Skeletal muscle tissue (tissue), 4 donors: ENCODE data around the gene LY6G5B. TPM values are rescaled to one million over a fixed set of nuclear protein-coding genes. Genes with fewer than 3 reads are reported as not detected.

Experiments used
- H3K27ac ChIP-seq: one replicate; pipeline ENCODE4 v1.7.0; 2013; ENCODE audit warnings: mild to moderate bottlenecking, low read depth, low read length, inconsistent platforms
- H3K27me3 ChIP-seq, 3 donors: one replicate each; pipeline ENCODE4 v1.7.0; 2013; ENCODE audit warnings: low read length in 3 of 3; ENCODE audit not compliant: control insufficient read depth in 3 of 3, insufficient read depth in 3 of 3
- H3K36me3 ChIP-seq, 3 donors: one replicate each; pipeline ENCODE4 v1.7.0; 2013; ENCODE audit warnings: low read length in 3 of 3; ENCODE audit not compliant: control insufficient read depth in 3 of 3, insufficient read depth in 3 of 3
- H3K4me1 ChIP-seq, 3 donors: one replicate each; pipeline ENCODE4 v1.7.0; 2013; ENCODE audit warnings: low read length in 3 of 3, mild to moderate bottlenecking in 3 of 3; ENCODE audit not compliant: control insufficient read depth in 3 of 3, insufficient read depth in 3 of 3
- H3K4me3 ChIP-seq, 3 donors: one replicate each; pipeline ENCODE4 v1.7.0; 2013; ENCODE audit warnings: low read length in 3 of 3
- H3K9ac ChIP-seq, 3 donors: one replicate each; pipeline ENCODE4 v1.7.0; 2013; ENCODE audit warnings: low read length in 3 of 3, mild to moderate bottlenecking in 3 of 3, moderate library complexity in 2 of 3, low read depth in 1 of 3
- H3K9me3 ChIP-seq, 3 donors: one replicate each; pipeline ENCODE4 v1.7.0; 2013; ENCODE audit warnings: low read length in 3 of 3; ENCODE audit not compliant: control insufficient read depth in 3 of 3
- total RNA-seq: library from RNA; depleted of rRNA; stranded (reverse); fragments of >200 nt; gene quantifications from one replicate; pipeline ENCODE4 v1.2.3, GENCODE V29; 2014
- donor health status: Osteomylitis.

Gene LY6G5B
- 2.6 TPM for total RNA-seq

GRCh38 chr6:31669676-31670075, at the start of gene LY6G5B:
Gene LY6G5B, plus strand, starts transcription at chr6:31669976. Its CDS starts 975 bp downstream, at chr6:31670951.
- H3K4me1 ChIP-seq: peaks cover 10 to 32% (median 13%) of the 10 kb centered on the region in 3 donors
- no peaks in the 10 kb centered on the region for H3K27me3 ChIP-seq
- no peak within 1 kb of the TSS for H3K27ac ChIP-seq
- H3K9ac ChIP-seq: no peak within 1 kb of the TSS
- H3K9me3 ChIP-seq: no peaks in the 10 kb centered on the region
- H3K36me3 ChIP-seq: peaks cover 57 to 69% (median 59%) of the 10 kb centered on the region in 3 donors
- H3K4me3 ChIP-seq: no peak within 1 kb of the TSS

GRCh38 chr6:31620586-31621319, 49.0 kb upstream of the LY6G5B start, which contains the start of gene PRRC2A:
Gene PRRC2A, plus strand, starts transcription at chr6:31620715. Its CDS starts 2,075 bp downstream, at chr6:31622790.
- peak within 1 kb of the TSS; percentile 94 for H3K27ac ChIP-seq

GRCh38 chr6:31621320-31621939, 48.3 kb upstream of the LY6G5B start:
- peak overlapping the region; percentile 70 to 94 (median 79) for H3K4me3 ChIP-seq
- peak overlapping the region; percentile 95 to 97 (median 96) for H3K9ac ChIP-seq
- H3K9me3 ChIP-seq: no peaks in the 10 kb centered on the region
- H3K27ac ChIP-seq: peak overlapping the region; percentile 94
- H3K27me3 ChIP-seq: no peaks in the 10 kb centered on the region
- H3K36me3 ChIP-seq: peaks cover 31 to 40% (median 31%) of the 10 kb centered on the region in 3 donors
- H3K4me1 ChIP-seq: peaks cover 13 to 16% (median 14%) of the 10 kb centered on the region in 3 donors

More at GRCh38 chr6:31620586-31621319, 49.0 kb upstream of the LY6G5B start, which contains the start of gene PRRC2A:
- H3K4me3 ChIP-seq: peak within 1 kb of the TSS; percentile 82 to 94 (median 86)
- H3K27me3 ChIP-seq: no peaks in the 10 kb centered on the region
- H3K36me3 ChIP-seq: peaks cover 24 to 33% (median 24%) of the 10 kb centered on the region in 3 donors
- H3K4me1 ChIP-seq: peaks cover 13 to 16% (median 14%) of the 10 kb centered on the region in 3 donors
- H3K9me3 ChIP-seq: no peaks in the 10 kb centered on the region
- peak within 1 kb of the TSS; percentile 95 to 97 (median 96) for H3K9ac ChIP-seq

- Histone ChIP-seq H3K27ac (peak overlapping the region; percentile 94), H3K4me1 (peaks cover 13 to 16% (median 14%) of the 10 kb centered on the region in 3 donors), H3K9ac (peak overlapping the region; percentile 95 to 97 (median 96)), H3K9me3 (no peaks in the 10 kb centered on the region), H3K4me3 (peak overlapping the region; percentile 38 to 79 (median 44)), H3K36me3 (peaks cover 36 to 46% (median 37%) of the 10 kb centered on the region in 3 donors), H3K27me3 (no peaks in the 10 kb centered on the region)
These were observed 47.8 kb upstream of the LY6G5B start for GRCh38 chr6:31621991-31622390.

- Histone ChIP-seq H3K9ac (peak overlapping the region in 2 of 3 donors; percentile 33 to 96), H3K27me3 (no peaks in the 10 kb centered on the region), H3K4me3 (no peak overlapping the region), H3K4me1 (peaks cover 13 to 16% (median 14%) of the 10 kb centered on the region in 3 donors), H3K9me3 (no peaks in the 10 kb centered on the region), H3K27ac (no peak overlapping the region), H3K36me3 (peaks cover 43 to 52% (median 44%) of the 10 kb centered on the region in 3 donors)
These were observed 47.1 kb upstream of the LY6G5B start for GRCh38 chr6:31622684-31623091.

- peaks cover 13 to 16% (median 14%) of the 10 kb centered on the region in 3 donors for H3K4me1 ChIP-seq
- H3K9ac ChIP-seq: peak overlapping the region in 1 of 3 donors; percentile 10
- H3K36me3 ChIP-seq: peaks cover 55 to 64% (median 58%) of the 10 kb centered on the region in 3 donors
- no peak overlapping the region for H3K27ac ChIP-seq
- H3K4me3 ChIP-seq: no peak overlapping the region
- H3K27me3 ChIP-seq: no peaks in the 10 kb centered on the region
- no peaks in the 10 kb centered on the region for H3K9me3 ChIP-seq
These were observed 45.7 kb upstream of the LY6G5B start for GRCh38 chr6:31624070-31624469.

GRCh38 chr6:31626952-31627351, 42.8 kb upstream of the LY6G5B start:
- peaks cover 77 to 87% (median 83%) of the 10 kb centered on the region in 3 donors for H3K36me3 ChIP-seq
- H3K4me3 ChIP-seq: no peak overlapping the region
- H3K27ac ChIP-seq: no peak overlapping the region

GRCh38 chr6:31627690-31628287, 42.0 kb upstream of the LY6G5B start:
- Histone ChIP-seq H3K27ac (no peak overlapping the region), H3K36me3 (peaks cover 82 to 89% (median 87%) of the 10 kb centered on the region in 3 donors), H3K4me1 (peaks cover 0 to 3% (median 0%) of the 10 kb centered on the region in 3 donors), H3K9ac (no peak overlapping the region), H3K9me3 (no peaks in the 10 kb centered on the region), H3K4me3 (no peak overlapping the region), H3K27me3 (no peaks in the 10 kb centered on the region)

More at GRCh38 chr6:31626952-31627351, 42.8 kb upstream of the LY6G5B start:
- Histone ChIP-seq H3K9ac (no peak overlapping the region), H3K27me3 (no peaks in the 10 kb centered on the region), H3K4me1 (peaks cover 5 to 10% (median 8%) of the 10 kb centered on the region in 3 donors), H3K9me3 (no peaks in the 10 kb centered on the region)

GRCh38 chr6:31629014-31629413, 40.8 kb upstream of the LY6G5B start:
- Histone ChIP-seq H3K36me3 (peaks cover 82 to 92% (median 89%) of the 10 kb centered on the region in 3 donors), H3K9ac (no peak overlapping the region), H3K4me3 (no peak overlapping the region), H3K27me3 (no peaks in the 10 kb centered on the region), H3K4me1 (no peaks in the 10 kb centered on the region), H3K27ac (no peak overlapping the region), H3K9me3 (no peaks in the 10 kb centered on the region)
